Measurements from ENCODE around the gene HMG20A.

HMG20A gene

DNA sequence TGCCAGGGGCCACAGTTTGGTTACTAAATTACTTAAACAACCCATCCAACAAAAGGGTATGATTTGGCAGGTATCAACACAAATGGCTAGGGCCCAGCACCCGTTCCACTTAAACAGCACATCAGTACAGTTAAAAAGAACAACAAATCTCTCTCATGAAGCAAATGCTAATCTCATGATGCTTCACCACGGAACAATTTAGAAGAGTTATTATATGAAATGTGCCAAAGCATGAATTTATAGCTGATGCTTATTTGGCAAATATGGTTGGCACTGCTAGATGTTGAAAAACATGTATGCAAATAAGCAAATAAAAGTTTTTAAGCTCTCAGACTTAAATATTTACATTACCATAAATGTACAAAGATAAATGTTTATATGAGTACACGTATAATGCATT is 3.1 kb upstream of the HMG20A start:
- TF ChIP-seq, protein P1, sequence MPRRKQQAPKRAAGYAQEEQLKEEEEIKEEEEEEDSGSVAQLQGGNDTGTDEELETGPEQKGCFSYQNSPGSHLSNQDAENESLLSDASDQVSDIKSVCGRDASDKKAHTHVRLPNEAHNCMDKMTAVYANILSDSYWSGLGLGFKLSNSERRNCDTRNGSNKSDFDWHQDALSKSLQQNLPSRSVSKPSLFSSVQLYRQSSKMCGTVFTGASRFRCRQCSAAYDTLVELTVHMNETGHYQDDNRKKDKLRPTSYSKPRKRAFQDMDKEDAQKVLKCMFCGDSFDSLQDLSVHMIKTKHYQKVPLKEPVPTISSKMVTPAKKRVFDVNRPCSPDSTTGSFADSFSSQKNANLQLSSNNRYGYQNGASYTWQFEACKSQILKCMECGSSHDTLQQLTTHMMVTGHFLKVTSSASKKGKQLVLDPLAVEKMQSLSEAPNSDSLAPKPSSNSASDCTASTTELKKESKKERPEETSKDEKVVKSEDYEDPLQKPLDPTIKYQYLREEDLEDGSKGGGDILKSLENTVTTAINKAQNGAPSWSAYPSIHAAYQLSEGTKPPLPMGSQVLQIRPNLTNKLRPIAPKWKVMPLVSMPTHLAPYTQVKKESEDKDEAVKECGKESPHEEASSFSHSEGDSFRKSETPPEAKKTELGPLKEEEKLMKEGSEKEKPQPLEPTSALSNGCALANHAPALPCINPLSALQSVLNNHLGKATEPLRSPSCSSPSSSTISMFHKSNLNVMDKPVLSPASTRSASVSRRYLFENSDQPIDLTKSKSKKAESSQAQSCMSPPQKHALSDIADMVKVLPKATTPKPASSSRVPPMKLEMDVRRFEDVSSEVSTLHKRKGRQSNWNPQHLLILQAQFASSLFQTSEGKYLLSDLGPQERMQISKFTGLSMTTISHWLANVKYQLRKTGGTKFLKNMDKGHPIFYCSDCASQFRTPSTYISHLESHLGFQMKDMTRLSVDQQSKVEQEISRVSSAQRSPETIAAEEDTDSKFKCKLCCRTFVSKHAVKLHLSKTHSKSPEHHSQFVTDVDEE (CRISPR knock-in tag; IDR thresholded peaks at IDR 0.05): no peak
- no peak for ATAC-seq

DNA sequence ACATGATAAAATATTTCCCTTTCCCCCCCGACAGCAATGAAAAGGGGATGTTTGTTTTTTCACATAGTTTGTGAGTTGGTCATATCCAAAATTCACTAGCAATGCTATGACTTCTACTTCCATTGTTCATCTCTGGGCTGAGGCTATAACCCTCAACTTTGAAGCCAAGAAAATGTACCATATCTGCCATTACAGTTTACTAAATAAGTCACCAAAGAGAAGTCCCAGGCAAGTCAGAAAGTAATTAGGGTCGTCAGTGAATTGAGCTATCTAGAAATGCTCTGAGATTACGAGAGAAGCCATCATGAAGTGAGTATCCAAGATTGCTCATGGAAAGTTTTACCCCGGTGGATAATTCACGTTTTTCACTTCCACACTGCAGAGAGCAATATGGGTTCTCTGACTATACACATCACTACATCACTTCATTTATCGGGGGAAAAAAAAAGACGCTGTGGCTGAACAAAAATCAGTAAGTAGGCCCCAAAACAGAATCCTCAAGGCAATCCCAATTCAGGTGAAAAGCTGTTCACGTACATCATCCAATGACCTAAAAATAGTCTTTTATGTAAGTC is 2.2 kb upstream of the HMG20A start:
- ATAC-seq: no peak

DNA sequence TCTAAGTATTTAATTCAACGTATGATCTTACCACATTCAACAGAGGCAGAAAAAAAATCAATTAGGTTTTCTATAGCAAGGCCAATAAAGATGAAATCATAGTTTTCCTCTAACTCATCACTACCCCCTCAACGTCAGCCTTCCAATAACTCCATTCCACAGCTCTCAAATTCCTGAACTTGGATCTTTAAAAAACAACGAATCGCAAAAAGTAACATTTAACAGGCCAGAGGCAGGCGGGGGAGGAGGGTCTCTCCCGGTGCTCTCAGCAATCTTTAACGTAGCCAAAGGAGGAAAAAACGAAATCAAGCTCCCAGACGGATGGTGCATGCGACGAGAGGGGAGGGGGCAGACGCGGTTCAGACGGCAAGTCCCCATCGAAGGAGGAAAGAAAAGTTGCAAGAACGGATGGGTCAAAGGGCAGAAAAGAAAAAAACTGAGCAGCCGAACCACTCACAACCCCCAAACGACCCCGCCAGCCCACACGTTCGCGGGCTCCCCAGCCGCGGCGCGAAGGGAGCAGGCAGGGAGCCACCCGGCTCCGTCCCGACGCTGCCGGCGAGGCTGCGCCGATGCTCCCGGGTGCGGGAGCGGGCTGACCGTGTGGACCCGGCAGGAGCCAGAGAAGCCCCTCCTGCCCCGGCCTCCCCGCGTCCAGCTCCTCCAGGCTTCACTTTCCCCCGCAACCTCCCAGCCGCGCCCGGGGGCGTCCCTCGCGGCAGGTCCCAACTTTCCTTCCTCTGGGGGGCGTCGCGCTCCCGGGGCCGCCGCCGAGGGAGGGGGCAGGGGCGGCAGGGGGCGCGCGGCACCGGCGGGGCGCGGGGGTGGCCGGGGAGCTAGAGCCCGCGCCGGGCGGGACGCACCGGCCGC is 1.5 kb upstream of the HMG20A start:
- peak; percentile 12 for ATAC-seq
- TF ChIP-seq, protein P2, sequence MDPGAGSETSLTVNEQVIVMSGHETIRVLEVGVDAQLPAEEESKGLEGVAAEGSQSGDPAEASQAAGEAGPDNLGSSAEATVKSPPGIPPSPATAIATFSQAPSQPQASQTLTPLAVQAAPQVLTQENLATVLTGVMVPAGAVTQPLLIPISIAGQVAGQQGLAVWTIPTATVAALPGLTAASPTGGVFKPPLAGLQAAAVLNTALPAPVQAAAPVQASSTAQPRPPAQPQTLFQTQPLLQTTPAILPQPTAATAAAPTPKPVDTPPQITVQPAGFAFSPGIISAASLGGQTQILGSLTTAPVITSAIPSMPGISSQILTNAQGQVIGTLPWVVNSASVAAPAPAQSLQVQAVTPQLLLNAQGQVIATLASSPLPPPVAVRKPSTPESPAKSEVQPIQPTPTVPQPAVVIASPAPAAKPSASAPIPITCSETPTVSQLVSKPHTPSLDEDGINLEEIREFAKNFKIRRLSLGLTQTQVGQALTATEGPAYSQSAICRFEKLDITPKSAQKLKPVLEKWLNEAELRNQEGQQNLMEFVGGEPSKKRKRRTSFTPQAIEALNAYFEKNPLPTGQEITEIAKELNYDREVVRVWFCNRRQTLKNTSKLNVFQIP (CRISPR knock-in tag; IDR thresholded peaks at IDR 0.05; ENCODE audit: borderline replicate concordance, low read depth): no peak
- TF ChIP-seq TOX (CRISPR knock-in tag; IDR thresholded peaks at IDR 0.05; ENCODE audit: borderline replicate concordance): no peak
- TF ChIP-seq, protein P1 (CRISPR knock-in tag; IDR thresholded peaks at IDR 0.05): no peak
- no peak for TF ChIP-seq ZNF70 (CRISPR knock-in tag; IDR thresholded peaks at IDR 0.05)
- TF ChIP-seq OSR1 (CRISPR knock-in tag; IDR thresholded peaks at IDR 0.05): no peak
- TF ChIP-seq, protein P3, sequence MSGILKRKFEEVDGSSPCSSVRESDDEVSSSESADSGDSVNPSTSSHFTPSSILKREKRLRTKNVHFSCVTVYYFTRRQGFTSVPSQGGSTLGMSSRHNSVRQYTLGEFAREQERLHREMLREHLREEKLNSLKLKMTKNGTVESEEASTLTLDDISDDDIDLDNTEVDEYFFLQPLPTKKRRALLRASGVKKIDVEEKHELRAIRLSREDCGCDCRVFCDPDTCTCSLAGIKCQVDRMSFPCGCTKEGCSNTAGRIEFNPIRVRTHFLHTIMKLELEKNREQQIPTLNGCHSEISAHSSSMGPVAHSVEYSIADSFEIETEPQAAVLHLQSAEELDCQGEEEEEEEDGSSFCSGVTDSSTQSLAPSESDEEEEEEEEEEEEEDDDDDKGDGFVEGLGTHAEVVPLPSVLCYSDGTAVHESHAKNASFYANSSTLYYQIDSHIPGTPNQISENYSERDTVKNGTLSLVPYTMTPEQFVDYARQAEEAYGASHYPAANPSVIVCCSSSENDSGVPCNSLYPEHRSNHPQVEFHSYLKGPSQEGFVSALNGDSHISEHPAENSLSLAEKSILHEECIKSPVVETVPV (CRISPR knock-in tag; IDR thresholded peaks at IDR 0.05): no peak
- no peak for TF ChIP-seq ZNF565 (CRISPR knock-in tag; conservative IDR thresholded peaks at IDR 0.05; ENCODE audit: low read depth)
- TF ChIP-seq ZFP3 (CRISPR knock-in tag; IDR thresholded peaks at IDR 0.05): no peak
- TF ChIP-seq PPARA (CRISPR knock-in tag; IDR thresholded peaks at IDR 0.05; ENCODE audit: borderline replicate concordance): no peak
- TF ChIP-seq TCF4 (CRISPR knock-in tag; IDR thresholded peaks at IDR 0.05; ENCODE audit: borderline replicate concordance): no peak

More for the DNA sequence above, 2.2 kb upstream of the HMG20A start:
- no peak for TF ChIP-seq SNAI2 (CRISPR knock-in tag; IDR thresholded peaks at IDR 0.05)
- no peak for TF ChIP-seq RARB (CRISPR knock-in tag; IDR thresholded peaks at IDR 0.05)
- no peak for TF ChIP-seq ZC3H10 (CRISPR knock-in tag; IDR thresholded peaks at IDR 0.05)
- TF ChIP-seq, protein P4, sequence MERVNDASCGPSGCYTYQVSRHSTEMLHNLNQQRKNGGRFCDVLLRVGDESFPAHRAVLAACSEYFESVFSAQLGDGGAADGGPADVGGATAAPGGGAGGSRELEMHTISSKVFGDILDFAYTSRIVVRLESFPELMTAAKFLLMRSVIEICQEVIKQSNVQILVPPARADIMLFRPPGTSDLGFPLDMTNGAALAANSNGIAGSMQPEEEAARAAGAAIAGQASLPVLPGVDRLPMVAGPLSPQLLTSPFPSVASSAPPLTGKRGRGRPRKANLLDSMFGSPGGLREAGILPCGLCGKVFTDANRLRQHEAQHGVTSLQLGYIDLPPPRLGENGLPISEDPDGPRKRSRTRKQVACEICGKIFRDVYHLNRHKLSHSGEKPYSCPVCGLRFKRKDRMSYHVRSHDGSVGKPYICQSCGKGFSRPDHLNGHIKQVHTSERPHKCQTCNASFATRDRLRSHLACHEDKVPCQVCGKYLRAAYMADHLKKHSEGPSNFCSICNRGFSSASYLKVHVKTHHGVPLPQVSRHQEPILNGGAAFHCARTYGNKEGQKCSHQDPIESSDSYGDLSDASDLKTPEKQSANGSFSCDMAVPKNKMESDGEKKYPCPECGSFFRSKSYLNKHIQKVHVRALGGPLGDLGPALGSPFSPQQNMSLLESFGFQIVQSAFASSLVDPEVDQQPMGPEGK (CRISPR knock-in tag; IDR thresholded peaks at IDR 0.05; ENCODE audit: borderline replicate concordance): no peak
- no peak for TF ChIP-seq ZFP30 (CRISPR knock-in tag; IDR thresholded peaks at IDR 0.05)
- TF ChIP-seq ZNF8 (CRISPR knock-in tag; IDR thresholded peaks at IDR 0.05): no peak
- TF ChIP-seq ZFP3 (CRISPR knock-in tag; IDR thresholded peaks at IDR 0.05): no peak
- TF ChIP-seq ISL1 (CRISPR knock-in tag; IDR thresholded peaks at IDR 0.05): no peak
- no peak for TF ChIP-seq CSDC2 (CRISPR knock-in tag; IDR thresholded peaks at IDR 0.05)
- TF ChIP-seq, protein P2 (CRISPR knock-in tag; IDR thresholded peaks at IDR 0.05; ENCODE audit: borderline replicate concordance, low read depth): no peak
- TF ChIP-seq, protein P5, sequence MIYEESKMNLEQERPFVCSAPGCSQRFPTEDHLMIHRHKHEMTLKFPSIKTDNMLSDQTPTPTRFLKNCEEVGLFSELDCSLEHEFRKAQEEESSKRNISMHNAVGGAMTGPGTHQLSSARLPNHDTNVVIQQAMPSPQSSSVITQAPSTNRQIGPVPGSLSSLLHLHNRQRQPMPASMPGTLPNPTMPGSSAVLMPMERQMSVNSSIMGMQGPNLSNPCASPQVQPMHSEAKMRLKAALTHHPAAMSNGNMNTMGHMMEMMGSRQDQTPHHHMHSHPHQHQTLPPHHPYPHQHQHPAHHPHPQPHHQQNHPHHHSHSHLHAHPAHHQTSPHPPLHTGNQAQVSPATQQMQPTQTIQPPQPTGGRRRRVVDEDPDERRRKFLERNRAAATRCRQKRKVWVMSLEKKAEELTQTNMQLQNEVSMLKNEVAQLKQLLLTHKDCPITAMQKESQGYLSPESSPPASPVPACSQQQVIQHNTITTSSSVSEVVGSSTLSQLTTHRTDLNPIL (CRISPR knock-in tag; IDR thresholded peaks at IDR 0.05; ENCODE audit: low read depth): no peak
- TF ChIP-seq ESRRG (CRISPR knock-in tag; IDR thresholded peaks at IDR 0.05): no peak
- TF ChIP-seq GLIS3 (CRISPR knock-in tag; IDR thresholded peaks at IDR 0.05): no peak
- TF ChIP-seq, protein P3 (CRISPR knock-in tag; IDR thresholded peaks at IDR 0.05): no peak
- no peak for TF ChIP-seq OSR1 (CRISPR knock-in tag; IDR thresholded peaks at IDR 0.05)
- no peak for TF ChIP-seq ARNTL (CRISPR knock-in tag; IDR thresholded peaks at IDR 0.05; ENCODE audit: borderline replicate concordance, low read depth)

Data from SK-N-SH treated with all-trans-retinoic acid at 6 μM for 48 hours (cell line).